Mesodermal cell (in vitro differentiated cells): ENCODE results near the gene PLEKHG2.

Experiments
- H3K27ac ChIP-seq: 2 replicates; pipeline ENCODE4 v1.7.0; 2013; ENCODE audit warnings: mild to moderate bottlenecking, low read depth, low read length, moderate library complexity; ENCODE audit not compliant: severe bottlenecking
- H3K36me3 ChIP-seq: 2 replicates; pipeline ENCODE4 v1.7.1; 2013; ENCODE audit warnings: mild to moderate bottlenecking, low read length, moderate library complexity; ENCODE audit not compliant: control insufficient read depth, insufficient read depth
- H3K4me1 ChIP-seq: one replicate; pipeline ENCODE4 v1.7.1; 2013; ENCODE audit warnings: mild to moderate bottlenecking, low read length; ENCODE audit not compliant: insufficient read depth, control insufficient read depth, poor library complexity, severe bottlenecking
- H3K4me3 ChIP-seq: 2 replicates; pipeline ENCODE4 v1.7.0; 2013; ENCODE audit warnings: low read length, control low read depth, mild to moderate bottlenecking; ENCODE audit not compliant: insufficient read depth, poor library complexity, severe bottlenecking; ENCODE audit errors: extremely low read depth
- H3K9me3 ChIP-seq: 2 replicates; pipeline ENCODE4 v1.7.1; 2013; ENCODE audit warnings: mild to moderate bottlenecking, low read length, moderate library complexity; ENCODE audit not compliant: control insufficient read depth
- WGBS, 2 experiments: methylation state at CpG; one replicate each; pipeline ENCODE4 v1.1.5; 2013; ENCODE audit warnings: missing lambda C conversion rate in 2 of 2; ENCODE audit not compliant: insufficient coverage in 2 of 2; 5-methylcytosine and 5-hydroxymethylcytosine counted together

The PLEKHG2 gene

DNA sequence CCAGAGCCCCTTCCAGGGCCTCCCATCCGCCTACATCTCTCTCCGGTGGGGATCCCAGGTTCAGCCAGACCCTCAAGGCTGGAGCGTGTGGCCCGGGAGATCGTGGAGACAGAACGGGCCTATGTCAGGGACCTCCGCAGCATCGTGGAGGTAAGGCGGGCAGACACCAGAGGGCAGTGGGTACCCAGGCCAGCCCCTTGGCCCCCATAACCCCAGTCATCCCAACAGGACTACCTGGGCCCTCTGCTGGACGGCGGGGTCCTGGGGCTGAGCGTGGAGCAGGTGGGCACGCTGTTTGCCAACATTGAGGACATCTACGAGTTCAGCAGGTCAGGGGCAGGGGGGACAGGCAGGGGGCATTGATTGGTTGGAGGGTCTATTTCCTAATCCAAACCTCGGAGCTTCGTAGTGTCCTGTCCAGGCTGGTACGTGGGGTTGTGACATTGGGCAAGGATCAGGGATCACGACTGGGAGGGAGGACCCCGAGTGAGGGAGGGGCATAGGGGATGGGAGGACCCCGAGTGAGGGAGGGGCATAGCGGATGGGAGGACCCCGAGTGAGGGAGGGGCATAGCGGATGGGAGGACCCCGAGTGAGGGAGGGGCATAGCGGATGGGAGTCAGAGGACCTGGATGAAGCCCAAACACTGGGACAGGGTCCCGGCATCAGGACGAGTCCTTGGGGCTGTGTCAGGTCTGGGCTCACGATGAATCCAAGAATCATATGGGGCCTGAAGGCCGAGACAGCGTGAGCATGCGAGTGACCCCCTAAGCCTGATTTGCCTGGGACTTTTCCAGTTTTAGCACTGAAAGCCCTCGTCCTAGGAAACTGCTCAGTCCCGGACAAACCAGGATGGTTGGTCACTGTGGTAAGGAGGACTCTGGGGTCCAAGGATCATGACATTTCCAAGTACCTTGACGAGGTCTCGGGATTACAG, 2.9 kb downstream of the PLEKHG2 start:
- 76 to 87% methylated on average over 28 to 31 of the region's 35 CpGs for WGBS, 2 experiments
- H3K4me3 ChIP-seq = peak overlapping the region; percentile 98
- no peak overlapping the region for H3K27ac ChIP-seq
- peaks cover 30% of the 10 kb centered on the region for H3K4me1 ChIP-seq
- peaks cover 58% of the 10 kb centered on the region for H3K36me3 ChIP-seq
- H3K9me3 ChIP-seq = no peaks in the 10 kb centered on the region

GRCh38 chr19:39416152-39417120, 4.0 kb downstream of the PLEKHG2 start:
- WGBS, 2 experiments = 88 to 98% methylated on average over 10 to 18 of the region's 27 CpGs
- peaks cover 19% of the 10 kb centered on the region for H3K4me1 ChIP-seq
- no peak overlapping the region for H3K27ac ChIP-seq
- no peaks in the 10 kb centered on the region for H3K9me3 ChIP-seq
- peaks cover 69% of the 10 kb centered on the region for H3K36me3 ChIP-seq
- H3K4me3 ChIP-seq = no peak overlapping the region

- WGBS, 2 experiments = 96 to 97% methylated on average over 21 to 26 of the region's 30 CpGs
- peaks cover 80% of the 10 kb centered on the region for H3K36me3 ChIP-seq
- H3K27ac ChIP-seq = no peak overlapping the region
- peaks cover 19% of the 10 kb centered on the region for H3K4me1 ChIP-seq
- H3K4me3 ChIP-seq = no peak overlapping the region
- no peaks in the 10 kb centered on the region for H3K9me3 ChIP-seq
These were observed 5.2 kb downstream of the PLEKHG2 start for GRCh38 chr19:39417463-39418181.

GRCh38 chr19:39419003-39419402, 6.5 kb downstream of the PLEKHG2 start:
- H3K4me3 ChIP-seq = no peak overlapping the region
- H3K36me3 ChIP-seq = peaks cover 94% of the 10 kb centered on the region
- no peak overlapping the region for H3K27ac ChIP-seq
- H3K4me1 ChIP-seq = peaks cover 19% of the 10 kb centered on the region
- WGBS, 2 experiments = 82 to 100% methylated on average over 1 to 3 of the region's 9 CpGs
- H3K9me3 ChIP-seq = no peaks in the 10 kb centered on the region

DNA sequence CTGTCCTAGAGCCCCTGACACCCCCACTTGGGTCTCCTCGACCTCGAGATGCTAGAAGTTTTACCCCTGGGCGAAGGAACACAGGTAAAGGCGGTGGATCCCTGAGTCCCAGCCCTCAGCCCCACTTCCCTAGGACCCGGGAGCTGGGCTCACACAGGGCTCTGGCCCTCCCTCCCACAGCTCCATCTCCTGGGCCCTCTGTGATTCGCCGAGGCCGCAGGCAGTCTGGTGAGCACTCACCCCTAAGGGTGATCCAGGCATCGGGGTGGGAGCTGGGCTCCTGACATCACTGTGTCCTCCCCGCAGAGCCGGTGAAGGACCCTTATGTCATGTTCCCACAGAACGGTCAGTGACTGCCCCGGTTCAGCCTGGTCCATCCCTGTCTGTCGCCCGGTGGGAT, 8.3 kb downstream of the PLEKHG2 start:
- Histone ChIP-seq H3K4me1 (peaks cover 8% of the 10 kb centered on the region), H3K36me3 (peaks cover 98% of the 10 kb centered on the region), H3K9me3 (no peaks in the 10 kb centered on the region), H3K27ac (no peak overlapping the region), H3K4me3 (no peak overlapping the region)
- WGBS, 2 experiments = 93 to 96% methylated on average over 7 to 10 of the region's 15 CpGs

- Histone ChIP-seq H3K4me1 (peaks cover 2% of the 10 kb centered on the region), H3K4me3 (no peak overlapping the region), H3K9me3 (no peaks in the 10 kb centered on the region), H3K27ac (no peak overlapping the region), H3K36me3 (peaks cover 94% of the 10 kb centered on the region)
- WGBS, 2 experiments = 100% methylated on average over 1 to 2 of the region's 5 CpGs
These were observed 9.6 kb downstream of the PLEKHG2 start for GRCh38 chr19:39422020-39422419.

- Histone ChIP-seq H3K36me3 (peaks cover 79% of the 10 kb centered on the region), H3K4me3 (no peak overlapping the region), H3K9me3 (no peaks in the 10 kb centered on the region), H3K4me1 (peaks cover 10% of the 10 kb centered on the region), H3K27ac (peak overlapping the region; percentile 49)
- WGBS, 2 experiments = 93 to 96% methylated on average over 28 to 35 of the region's 35 CpGs
These were observed 11.0 kb downstream of the PLEKHG2 start for GRCh38 chr19:39423258-39424086.

DNA sequence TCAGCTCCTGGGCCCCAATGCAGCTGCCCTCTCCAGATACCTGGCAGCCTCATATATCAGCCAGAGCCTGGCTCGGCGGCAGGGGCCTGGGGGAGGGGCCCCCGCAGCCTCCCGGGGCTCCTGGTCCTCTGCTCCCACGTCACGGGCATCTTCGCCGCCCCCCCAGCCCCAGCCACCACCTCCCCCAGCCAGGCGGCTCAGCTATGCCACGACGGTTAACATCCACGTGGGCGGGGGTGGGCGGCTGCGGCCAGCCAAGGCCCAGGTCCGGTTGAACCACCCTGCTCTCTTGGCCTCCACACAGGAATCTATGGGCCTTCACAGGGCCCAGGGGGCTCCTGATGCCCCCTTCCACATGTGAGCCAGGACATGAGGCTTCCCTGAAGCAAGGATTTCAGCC, 12.5 kb downstream of the PLEKHG2 start:
- Histone ChIP-seq H3K4me1 (peaks cover 17% of the 10 kb centered on the region), H3K4me3 (no peak overlapping the region), H3K9me3 (no peaks in the 10 kb centered on the region), H3K36me3 (peaks cover 66% of the 10 kb centered on the region), H3K27ac (no peak overlapping the region)
- WGBS, 2 experiments = 92 to 94% methylated on average over 7 to 16 of the region's 16 CpGs

- H3K36me3 ChIP-seq = peaks cover 58% of the 10 kb centered on the region
- no peaks in the 10 kb centered on the region for H3K9me3 ChIP-seq
- 93 to 96% methylated on average over 7 of the region's 7 CpGs for WGBS, 2 experiments
- no peak overlapping the region for H3K27ac ChIP-seq
- no peak overlapping the region for H3K4me3 ChIP-seq
- H3K4me1 ChIP-seq = peaks cover 23% of the 10 kb centered on the region
These were observed 13.3 kb downstream of the PLEKHG2 start for GRCh38 chr19:39425744-39426143.
